Thoracic aorta (tissue), 2 donors: ENCODE data around the gene PNMT. TPM values are rescaled to one million over a fixed set of nuclear protein-coding genes. Genes with fewer than 3 reads are reported as not detected.
A peak's percentile ranks its signal among the peaks of the same experiment; 100 is the strongest.

Source experiments
- ATAC-seq: fragments of 150-250 bp; one replicate; pipeline ENCODE4 v1.8.0; 2017; ENCODE audit warnings: low read depth; ENCODE audit not compliant: insufficient number of reproducible peaks, low FRiP score
- DNase-seq: peaks from one replicate; pipeline ENCODE4 v3.0.0-alpha.2; 2020; ENCODE audit warnings: low spot score
- H3K27ac ChIP-seq, 2 donors: fragments of 200-600 bp; sonication (generic); 1 replicate in 1 of 2; 2 replicates in 1 of 2; pipeline ENCODE4 v1.5.1; 2016; ENCODE audit warnings: mild to moderate bottlenecking in 2 of 2, moderate library complexity in 2 of 2
- H3K27me3 ChIP-seq: fragments of 200-600 bp; sonication (generic); replicated peaks from 2 replicates; pipeline ENCODE4 v1.6.0; 2016; ENCODE audit warnings: mild to moderate bottlenecking; ENCODE audit not compliant: insufficient read depth
- H3K36me3 ChIP-seq: fragments of 200-600 bp; sonication (generic); one replicate; pipeline ENCODE4 v1.5.1; 2016
- H3K4me1 ChIP-seq, 2 donors: fragments of 200-600 bp; sonication (generic); 1 replicate in 1 of 2; 2 replicates in 1 of 2; pipeline versions ENCODE4 v1.5.1 to v1.6.0; 2016; ENCODE audit warnings: low read depth in 2 of 2, mild to moderate bottlenecking in 1 of 2; ENCODE audit not compliant: control insufficient read depth in 1 of 2
- H3K4me3 ChIP-seq: fragments of 200-600 bp; sonication (generic); 2 replicates; pipeline ENCODE4 v1.5.1; 2016; ENCODE audit warnings: mild to moderate bottlenecking
- H3K9me3 ChIP-seq: fragments of 200-600 bp; sonication (generic); 2 replicates; pipeline ENCODE4 v1.5.1; 2016
- total RNA-seq, 2 donors: library from RNA; depleted of rRNA; stranded (reverse); fragments of >200 nt; gene quantifications; one replicate each; pipeline versions ENCODE4 v1.1.0 to v1.2.3, GENCODE V29; 2016
- TF ChIP-seq, protein P1 (sequence below): fragments of 200-600 bp; sonication (generic); IDR thresholded peaks from one replicate; pipeline ENCODE4 v1.5.1; 2019; ENCODE audit warnings: antibody characterized with exemption

PNMT gene
- total RNA-seq, 2 donors from 2014 or later: 3.1 to 22.9 TPM

DNA sequence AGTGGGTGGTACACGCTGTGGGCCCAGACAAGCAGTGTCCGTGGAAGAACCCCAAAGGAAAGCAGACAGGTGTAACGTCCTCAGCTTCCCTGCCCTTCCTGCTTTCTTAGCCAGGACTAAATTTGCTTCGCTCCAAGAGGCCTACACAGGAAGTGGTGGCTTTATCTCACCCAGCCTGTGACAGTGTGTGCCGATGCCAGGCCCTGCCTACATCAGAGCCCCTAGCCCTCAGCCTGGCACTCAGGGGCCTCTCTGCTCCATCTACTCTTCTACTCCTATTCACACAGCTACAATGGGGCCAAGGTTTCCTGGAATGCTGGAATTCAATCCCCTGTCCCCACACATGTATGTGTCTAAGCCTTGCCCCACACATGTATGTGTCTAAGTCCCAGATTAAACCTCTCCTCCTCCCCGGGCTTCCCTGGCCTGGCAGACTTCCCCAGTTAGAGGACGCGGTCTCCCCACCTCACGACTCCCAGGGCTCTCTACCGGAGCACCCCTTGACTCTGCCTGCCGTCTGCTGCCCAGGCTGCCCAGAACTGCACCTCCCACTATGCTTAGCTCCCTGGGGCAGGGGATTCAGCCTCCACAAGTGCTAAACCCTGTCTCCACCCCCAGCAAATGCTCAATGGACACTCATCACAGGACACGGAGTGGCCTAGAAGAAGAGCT is 11.4 kb downstream of the PNMT start:
- TF ChIP-seq, protein P1, sequence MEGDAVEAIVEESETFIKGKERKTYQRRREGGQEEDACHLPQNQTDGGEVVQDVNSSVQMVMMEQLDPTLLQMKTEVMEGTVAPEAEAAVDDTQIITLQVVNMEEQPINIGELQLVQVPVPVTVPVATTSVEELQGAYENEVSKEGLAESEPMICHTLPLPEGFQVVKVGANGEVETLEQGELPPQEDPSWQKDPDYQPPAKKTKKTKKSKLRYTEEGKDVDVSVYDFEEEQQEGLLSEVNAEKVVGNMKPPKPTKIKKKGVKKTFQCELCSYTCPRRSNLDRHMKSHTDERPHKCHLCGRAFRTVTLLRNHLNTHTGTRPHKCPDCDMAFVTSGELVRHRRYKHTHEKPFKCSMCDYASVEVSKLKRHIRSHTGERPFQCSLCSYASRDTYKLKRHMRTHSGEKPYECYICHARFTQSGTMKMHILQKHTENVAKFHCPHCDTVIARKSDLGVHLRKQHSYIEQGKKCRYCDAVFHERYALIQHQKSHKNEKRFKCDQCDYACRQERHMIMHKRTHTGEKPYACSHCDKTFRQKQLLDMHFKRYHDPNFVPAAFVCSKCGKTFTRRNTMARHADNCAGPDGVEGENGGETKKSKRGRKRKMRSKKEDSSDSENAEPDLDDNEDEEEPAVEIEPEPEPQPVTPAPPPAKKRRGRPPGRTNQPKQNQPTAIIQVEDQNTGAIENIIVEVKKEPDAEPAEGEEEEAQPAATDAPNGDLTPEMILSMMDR: no peak
- DNase-seq (no peak), ATAC-seq (no peak)
- Histone ChIP-seq H3K4me3 (no peak overlapping the region), H3K4me1 (peaks cover 34 to 53% of the 10 kb centered on the region in 2 donors), H3K36me3 (no peaks in the 10 kb centered on the region), H3K27me3 (no peaks in the 10 kb centered on the region), H3K9me3 (no peaks in the 10 kb centered on the region), H3K27ac (peak overlapping the region; percentile 87 to 92)

DNA sequence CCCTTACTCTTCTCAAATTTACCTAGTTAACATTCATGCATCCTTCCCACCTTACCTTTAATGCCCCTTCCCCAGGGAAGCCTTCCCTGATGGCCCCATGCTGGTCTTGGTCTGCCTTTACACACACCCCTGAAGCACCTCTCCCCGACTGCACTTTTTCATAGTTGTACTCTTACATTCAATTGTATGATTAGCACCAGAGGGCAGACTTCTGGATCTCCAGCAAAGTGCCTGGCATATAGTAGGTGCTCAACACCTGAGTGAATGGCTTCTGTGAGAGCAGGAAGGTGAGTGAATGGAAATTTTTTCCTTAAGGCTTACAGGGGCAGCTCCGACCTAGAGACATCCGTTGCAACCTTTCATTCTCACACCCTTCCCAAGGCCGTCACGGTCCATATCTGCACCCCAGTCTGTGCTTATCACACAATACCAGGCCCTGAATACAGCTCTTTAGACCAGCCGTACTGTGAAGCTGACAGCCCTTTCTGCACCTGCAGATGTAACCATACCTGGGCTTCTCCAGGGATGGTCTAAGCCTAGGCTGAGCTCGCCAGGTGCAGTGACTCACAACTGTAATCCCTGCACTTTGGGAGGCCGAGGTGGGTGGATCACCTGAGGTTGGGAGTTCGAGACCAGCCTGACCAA is 15.2 kb downstream of the PNMT start:
- Histone ChIP-seq H3K9me3 (no peaks in the 10 kb centered on the region), H3K27me3 (no peaks in the 10 kb centered on the region), H3K4me3 (no peak overlapping the region), H3K4me1 (peaks cover 10 to 26% of the 10 kb centered on the region in 2 donors), H3K36me3 (no peaks in the 10 kb centered on the region), H3K27ac (no peak overlapping the region)
- TF ChIP-seq, protein P1: no peak
- ATAC-seq: no peak
- no peak for DNase-seq

DNA sequence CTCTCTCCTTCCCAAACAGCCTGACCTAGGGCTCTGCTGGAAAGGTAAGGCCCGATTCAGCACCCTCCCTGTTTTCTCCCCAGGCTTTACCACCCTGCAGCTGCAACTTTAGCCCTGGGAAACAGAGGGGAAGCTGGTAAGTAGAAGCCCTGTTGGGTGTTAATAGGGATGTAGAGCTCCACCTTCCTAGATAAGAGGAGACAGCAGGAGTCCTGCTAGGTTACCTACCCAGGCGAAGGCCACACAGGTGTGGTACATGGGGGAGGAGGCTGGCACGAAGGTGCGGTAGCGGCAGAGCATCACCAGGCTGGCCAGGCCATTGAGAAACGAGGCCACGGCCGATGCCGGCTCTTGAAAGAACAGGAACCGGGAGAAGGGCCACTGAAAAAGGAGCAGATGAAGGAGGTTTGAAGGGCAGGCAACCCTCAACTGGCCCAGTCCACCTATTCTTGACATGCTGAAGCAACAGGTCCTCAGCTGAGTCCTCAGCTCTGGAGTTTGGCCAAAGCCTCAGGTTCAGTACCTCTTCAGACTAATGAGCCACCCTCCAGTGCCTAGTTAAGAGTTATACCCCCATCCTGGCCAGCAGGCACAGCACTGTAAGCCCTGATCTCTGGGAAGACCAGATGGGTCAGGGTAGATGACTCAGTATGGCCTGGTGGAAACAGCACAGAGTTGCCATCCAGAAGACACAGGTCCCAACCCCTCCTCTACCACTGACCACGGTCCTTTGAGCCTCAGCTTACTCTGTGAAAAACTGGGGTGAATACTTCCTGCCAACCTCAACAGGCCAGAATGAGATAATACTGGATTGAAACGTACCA is 16.3 kb downstream of the PNMT start:
- TF ChIP-seq, protein P1: no peak
- ATAC-seq (no peak), DNase-seq (no peak)
- Histone ChIP-seq H3K27me3 (no peaks in the 10 kb centered on the region), H3K4me3 (no peak overlapping the region), H3K4me1 (peaks cover 6 to 19% of the 10 kb centered on the region in 2 donors), H3K36me3 (no peaks in the 10 kb centered on the region), H3K27ac (no peak overlapping the region), H3K9me3 (no peaks in the 10 kb centered on the region)

DNA sequence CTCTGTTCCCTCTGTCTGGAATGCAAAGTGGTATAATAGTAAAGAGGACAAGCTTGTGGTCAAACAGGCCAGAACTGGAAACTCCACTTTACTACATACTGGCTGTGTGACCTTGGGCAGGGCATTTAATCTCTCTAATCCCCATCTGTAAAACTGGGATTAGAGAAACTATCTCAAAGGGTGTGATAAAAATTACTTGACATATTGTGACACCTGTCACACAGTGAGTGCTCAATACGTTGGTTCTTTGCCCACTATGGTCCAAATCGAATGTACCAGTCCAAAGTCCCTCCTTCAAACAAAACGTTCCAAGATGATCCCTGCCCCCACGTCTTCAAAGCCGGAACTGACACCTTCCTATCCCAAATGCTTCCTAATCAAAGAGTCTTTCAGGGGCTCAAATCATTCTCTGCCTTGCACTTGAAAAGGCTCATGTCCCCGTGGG is 18.9 kb downstream of the PNMT start:
- Histone ChIP-seq H3K27ac (peak overlapping the region; percentile 84 to 91), H3K4me3 (peak overlapping the region; percentile 72), H3K36me3 (no peaks in the 10 kb centered on the region), H3K27me3 (no peaks in the 10 kb centered on the region), H3K4me1 (peaks cover 2 to 15% of the 10 kb centered on the region in 2 donors), H3K9me3 (no peaks in the 10 kb centered on the region)
- DNase-seq (no peak), ATAC-seq (no peak)
- TF ChIP-seq, protein P1: no peak
